HEK293T (cell line): ENCODE data around the gene TMEM51.

Experiments used
- CTCF ChIA-PET: fragments of 350-600 bp; formaldehyde crosslinking; extraction: SDS; loops from one replicate; lab custom pipeline; 2021; ENCODE audit warnings: antibody characterized with exemption, inconsistent platforms; lab: Yijun Ruan, JAX
- POLR2A ChIA-PET: fragments of 350-600 bp; formaldehyde crosslinking; extraction: SDS; loops from one replicate; lab custom pipeline; 2020; ENCODE audit warnings: antibody characterized with exemption, inconsistent platforms; lab: Yijun Ruan, JAX
- DNase-seq: peaks from one replicate; pipeline ENCODE4 v3.0.0; 2012; ENCODE audit warnings: mixed read lengths; ENCODE audit errors: extremely low spot score
- ARNT ChIP-seq: fragments of 450-650 bp; IDR thresholded peaks from 2 replicates; pipeline ENCODE4 v1.6.1; 2017; ENCODE audit warnings: mild to moderate bottlenecking
- BHLHE40 ChIP-seq: fragments of 450-650 bp; IDR thresholded peaks from 2 replicates; pipeline ENCODE4 v1.6.1; 2016; ENCODE audit warnings: mild to moderate bottlenecking, moderate library complexity, borderline replicate concordance
- CTBP1 ChIP-seq: fragments of 450-650 bp; IDR thresholded peaks from 2 replicates; pipeline ENCODE4 v1.6.1; 2016; ENCODE audit warnings: borderline replicate concordance
- ELF4 ChIP-seq: fragments of 450-650 bp; IDR thresholded peaks from 2 replicates; pipeline ENCODE4 v1.6.1; 2017; ENCODE audit warnings: antibody characterized with exemption
- FOXA1 ChIP-seq: fragments of 450-650 bp; IDR thresholded peaks from 2 replicates; pipeline ENCODE4 v1.6.1; 2016; ENCODE audit warnings: mild to moderate bottlenecking
- FOXK2 ChIP-seq: fragments of 450-650 bp; IDR thresholded peaks from 2 replicates; pipeline ENCODE4 v1.6.1; 2016; ENCODE audit warnings: mild to moderate bottlenecking
- FOXM1 ChIP-seq: fragments of 450-650 bp; IDR thresholded peaks from 2 replicates; pipeline ENCODE4 v1.6.1; 2017; ENCODE audit warnings: mild to moderate bottlenecking, borderline replicate concordance
- HDGF ChIP-seq: fragments of 450-650 bp; IDR thresholded peaks from 2 replicates; pipeline ENCODE4 v1.6.1; 2017; ENCODE audit warnings: antibody characterized with exemption, borderline replicate concordance
- L3MBTL2 ChIP-seq: fragments of 450-650 bp; conservative IDR thresholded peaks from 2 replicates; pipeline ENCODE4 v1.6.1; 2016; ENCODE audit warnings: mild to moderate bottlenecking
- LEF1 ChIP-seq: fragments of 450-650 bp; IDR thresholded peaks from 2 replicates; pipeline ENCODE4 v1.6.1; 2017; ENCODE audit warnings: mild to moderate bottlenecking, borderline replicate concordance
- NFRKB ChIP-seq: fragments of 450-650 bp; IDR thresholded peaks from 2 replicates; pipeline ENCODE4 v1.6.1; 2016; ENCODE audit warnings: mild to moderate bottlenecking, moderate library complexity
- PKNOX1 ChIP-seq: fragments of 450-650 bp; IDR thresholded peaks from 2 replicates; pipeline ENCODE4 v1.6.1; 2016
- SP1 ChIP-seq: fragments of 450-650 bp; IDR thresholded peaks from 2 replicates; pipeline ENCODE4 v1.6.1; 2017
- SUZ12 ChIP-seq: fragments of 450-650 bp; IDR thresholded peaks from 2 replicates; pipeline ENCODE4 v1.6.1; 2016; ENCODE audit warnings: mild to moderate bottlenecking
- TARDBP ChIP-seq: fragments of 450-650 bp; IDR thresholded peaks from 2 replicates; pipeline ENCODE4 v1.6.1; 2016
- ZNF384 ChIP-seq: fragments of 450-650 bp; IDR thresholded peaks from 2 replicates; pipeline ENCODE4 v1.6.1; 2016

Gene TMEM51

GRCh38 chr1:15159166-15159555 lies 5.6 kb downstream of the TMEM51 start:
- no peak for DNase-seq
- ChIA-PET CTCF (no interaction called here), POLR2A (interaction anchor here (1.5 kb wide), 1 partner anchor 12 kb away, joined by 3 read pairs; no protein-coding TSS in a partner anchor)
- TF ChIP-seq CTBP1 (no peak), FOXK2 (no peak), FOXA1 (no peak), ZNF384 (no peak), SP1 (no peak), TARDBP (no peak), ARNT (no peak), L3MBTL2 (no peak), SUZ12 (no peak), NFRKB (no peak), PKNOX1 (no peak), LEF1 (no peak), FOXM1 (no peak), ELF4 (no peak), BHLHE40 (no peak), HDGF (no peak)

GRCh38 chr1:15160626-15161025 lies 7.1 kb downstream of the TMEM51 start:
- no peak for DNase-seq
- POLR2A ChIA-PET = interaction anchor here (0.6 to 1.0 kb wide), 2 partner anchors 9 to 271 kb away, joined by 3 to 7 read pairs; no protein-coding TSS in a partner anchor
- CTCF ChIA-PET = no interaction called here
- TF ChIP-seq ZNF384 = no peak
- TF ChIP-seq SP1 = no peak
- no peak for TF ChIP-seq FOXA1
- no peak for TF ChIP-seq LEF1
- no peak for TF ChIP-seq PKNOX1
- TF ChIP-seq NFRKB = no peak
- TF ChIP-seq L3MBTL2 = no peak
- TF ChIP-seq FOXK2 = no peak
- no peak for TF ChIP-seq BHLHE40
- TF ChIP-seq FOXM1 = no peak
- TF ChIP-seq SUZ12 = no peak

GRCh38 chr1:15167386-15167785 lies 13.8 kb downstream of the TMEM51 start:
- TF ChIP-seq FOXK2 (no peak), L3MBTL2 (no peak), TARDBP (no peak), ELF4 (no peak), ARNT (no peak), CTBP1 (no peak), ZNF384 (no peak)
- ChIA-PET POLR2A (interaction anchor here (0.6 kb wide), 1 partner anchor 34 kb away, joined by 3 read pairs; no protein-coding TSS in a partner anchor), CTCF (no interaction called here)
- no peak for DNase-seq

GRCh38 chr1:15168479-15168878 lies 14.9 kb downstream of the TMEM51 start:
- ChIA-PET CTCF (interaction anchor here (0.6 kb wide), 1 partner anchor 67 kb away, joined by 4 read pairs; no protein-coding TSS in a partner anchor), POLR2A (interaction anchor here (0.9 kb wide), 1 partner anchor 21 kb away, joined by 3 read pairs; no protein-coding TSS in a partner anchor)
- TF ChIP-seq LEF1 (no peak), L3MBTL2 (no peak), FOXK2 (no peak), FOXA1 (no peak), NFRKB (no peak), ARNT (no peak), SP1 (no peak), HDGF (no peak), FOXM1 (no peak), ZNF384 (no peak), TARDBP (no peak), CTBP1 (no peak), ELF4 (no peak), SUZ12 (no peak), BHLHE40 (no peak), PKNOX1 (no peak)
- DNase-seq = no peak

GRCh38 chr1:15170071-15170470 lies 16.5 kb downstream of the TMEM51 start:
- CTCF ChIA-PET = no interaction called here
- TF ChIP-seq FOXA1 (no peak), PKNOX1 (no peak), BHLHE40 (no peak), L3MBTL2 (no peak), LEF1 (no peak), CTBP1 (no peak), ELF4 (no peak), FOXK2 (no peak), HDGF (no peak), SP1 (no peak), FOXM1 (no peak), ARNT (no peak), SUZ12 (no peak), ZNF384 (no peak), NFRKB (no peak), TARDBP (no peak)
- no peak for DNase-seq
- POLR2A ChIA-PET = no interaction called here
